Measurements from ENCODE around the gene MKI67.
A peak's percentile ranks its signal among the peaks of the same experiment; 100 is the strongest.
"Not testable (repeated sequence)": the region's sequence is repeated elsewhere in the genome, so short reads cannot be mapped to it uniquely, and the experiment has no call there.

Gene MKI67

GRCh38 chr10:128125944-128126764, at the start of gene MKI67:
Gene MKI67, minus strand, starts transcription at chr10:128126423. Its CDS starts 756 bp downstream, at chr10:128125667.
- DNase-seq (ENCODE audit: low read depth, low spot score), result peak; percentile 72

- DNase-seq (ENCODE audit: low read depth, low spot score), result no peak
Measured at GRCh38 chr10:128174581-128175559, 48.6 kb upstream of the MKI67 start.

- DNase-seq (ENCODE audit: low read depth, low spot score), result no peak
Measured at GRCh38 chr10:128173386-128173785, 47.2 kb upstream of the MKI67 start.

- no peak for DNase-seq (ENCODE audit: low read depth, low spot score)
Measured at GRCh38 chr10:128172756-128173155, 46.5 kb upstream of the MKI67 start.

GRCh38 chr10:128169811-128170379, 43.7 kb upstream of the MKI67 start:
- DNase-seq (ENCODE audit: low read depth, low spot score), result no peak

GRCh38 chr10:128167926-128168520, 41.8 kb upstream of the MKI67 start:
- DNase-seq (ENCODE audit: low read depth, low spot score), result no peak

GRCh38 chr10:128167123-128167522, 40.9 kb upstream of the MKI67 start:
- not testable (repeated sequence) for DNase-seq (ENCODE audit: low read depth, low spot score)

- no peak for DNase-seq (ENCODE audit: low read depth, low spot score)
Measured at GRCh38 chr10:128166151-128166550, 39.9 kb upstream of the MKI67 start.

- no peak for DNase-seq (ENCODE audit: low read depth, low spot score)
Measured at GRCh38 chr10:128165536-128165935, 39.3 kb upstream of the MKI67 start.

- no peak for DNase-seq (ENCODE audit: low read depth, low spot score)
Measured at GRCh38 chr10:128163701-128164100, 37.5 kb upstream of the MKI67 start.

- no peak for DNase-seq (ENCODE audit: low read depth, low spot score)
Measured at GRCh38 chr10:128161031-128161430, 34.8 kb upstream of the MKI67 start.

- DNase-seq (ENCODE audit: low read depth, low spot score), result no peak
Measured at GRCh38 chr10:128160297-128160711, 34.1 kb upstream of the MKI67 start.

- DNase-seq (ENCODE audit: low read depth, low spot score), result no peak
Measured at GRCh38 chr10:128158021-128158795, 32.0 kb upstream of the MKI67 start.

- DNase-seq (ENCODE audit: low read depth, low spot score), result no peak
Measured at GRCh38 chr10:128156999-128157755, 31.0 kb upstream of the MKI67 start.

- DNase-seq (ENCODE audit: low read depth, low spot score), result no peak
Measured at GRCh38 chr10:128152741-128153580, 26.7 kb upstream of the MKI67 start.

- DNase-seq (ENCODE audit: low read depth, low spot score), result no peak
Measured at GRCh38 chr10:128151031-128151430, 24.8 kb upstream of the MKI67 start.

GRCh38 chr10:128150561-128150960, 24.3 kb upstream of the MKI67 start:
- no peak for DNase-seq (ENCODE audit: low read depth, low spot score)

- DNase-seq (ENCODE audit: low read depth, low spot score), result no peak
Measured at GRCh38 chr10:128150045-128150493, 23.8 kb upstream of the MKI67 start.
